ENCODE results near the gene PIEZO2.
"Not testable (repeated sequence)": the region's sequence is repeated elsewhere in the genome, so short reads cannot be mapped to it uniquely, and the experiment has no call there.

Gene PIEZO2

GRCh38 chr18:10637858-10638538 lies 511.4 kb downstream of the PIEZO2 start:
- not testable (repeated sequence) for DNase-seq (ENCODE audit: low read depth in 1 of 2, low spot score in 1 of 2)

GRCh38 chr18:10629076-10629475 lies 520.3 kb downstream of the PIEZO2 start:
- DNase-seq (ENCODE audit: low read depth in 1 of 2, low spot score in 1 of 2), result not testable (repeated sequence)

GRCh38 chr18:10626606-10627213 lies 522.7 kb downstream of the PIEZO2 start:
- not testable (repeated sequence) for DNase-seq (ENCODE audit: low read depth in 1 of 2, low spot score in 1 of 2)

- DNase-seq (ENCODE audit: low read depth in 1 of 2, low spot score in 1 of 2), result not testable (repeated sequence)
Measured at GRCh38 chr18:10623606-10624005, 525.8 kb downstream of the PIEZO2 start.

- not testable (repeated sequence) for DNase-seq (ENCODE audit: low read depth in 1 of 2, low spot score in 1 of 2)
Measured at GRCh38 chr18:10622982-10623381, 526.4 kb downstream of the PIEZO2 start.

- DNase-seq (ENCODE audit: low read depth in 1 of 2, low spot score in 1 of 2), result not testable (repeated sequence)
Measured at GRCh38 chr18:10620670-10621329, 528.6 kb downstream of the PIEZO2 start.

All from activated T-helper 1 cell treated with anti-CD3 and anti-CD28 coated beads, Interleukin-2, amount 50 U/mL, for 16 hours (primary cell).